ENCODE results near the gene GALNT2.

GALNT2 gene

DNA sequence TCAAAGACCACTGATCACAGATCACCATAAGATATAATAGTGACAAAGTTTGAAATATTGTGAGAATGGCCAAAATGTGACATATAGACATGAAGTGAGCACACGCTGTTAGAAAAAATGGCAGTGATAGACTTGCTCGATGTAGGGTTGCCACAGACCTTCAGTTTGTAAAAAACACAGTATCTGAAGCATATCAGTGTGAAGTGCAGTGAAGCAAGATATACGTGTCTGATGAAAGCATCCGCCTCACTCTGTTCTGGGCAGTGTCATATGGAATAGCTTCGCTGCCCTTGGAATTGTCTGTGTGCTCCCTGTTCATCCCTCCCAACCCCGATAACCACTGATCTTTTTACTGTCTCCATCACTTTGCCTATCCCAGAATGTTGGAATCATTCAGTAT is 50.7 kb downstream of the GALNT2 start:
- no peak for DNase-seq

GRCh38 chr1:230119340-230119739 is 52.3 kb downstream of the GALNT2 start:
- no peak for DNase-seq

DNA sequence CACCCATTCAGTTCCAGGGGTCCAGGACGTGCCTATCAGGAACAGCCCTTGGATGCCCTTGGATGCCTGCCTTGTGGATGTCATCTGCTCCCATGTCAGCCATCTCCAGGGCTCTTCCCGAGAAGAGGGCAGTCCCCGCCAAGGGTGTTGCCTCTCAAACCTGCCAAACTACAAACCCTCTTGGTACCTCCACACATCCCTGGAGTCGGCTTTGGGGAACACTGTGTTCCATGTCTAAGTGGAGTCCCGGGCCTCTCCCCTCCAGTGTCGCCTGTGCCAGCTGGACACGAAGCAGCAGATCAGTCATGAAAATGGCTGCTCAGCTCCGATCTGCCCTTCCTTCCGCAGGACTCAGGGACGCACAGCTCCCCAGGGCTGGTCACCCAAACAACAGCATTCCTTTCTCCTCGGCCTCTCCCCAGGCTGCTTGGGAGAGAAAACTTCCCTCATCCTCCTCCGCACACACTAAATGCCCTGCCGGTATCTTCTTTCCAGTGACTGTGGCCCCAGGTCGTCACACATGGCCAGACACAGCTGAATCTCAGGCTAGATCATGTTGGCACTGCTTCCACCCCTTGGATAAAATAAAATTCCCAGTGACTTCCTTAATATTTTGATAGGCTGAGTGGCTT is 53.4 kb downstream of the GALNT2 start:
- DNase-seq, result no peak

- no peak for DNase-seq
Measured at GRCh38 chr1:230120921-230121381, 53.9 kb downstream of the GALNT2 start.

GRCh38 chr1:230121950-230122349 is 54.9 kb downstream of the GALNT2 start:
- no peak for DNase-seq

DNA sequence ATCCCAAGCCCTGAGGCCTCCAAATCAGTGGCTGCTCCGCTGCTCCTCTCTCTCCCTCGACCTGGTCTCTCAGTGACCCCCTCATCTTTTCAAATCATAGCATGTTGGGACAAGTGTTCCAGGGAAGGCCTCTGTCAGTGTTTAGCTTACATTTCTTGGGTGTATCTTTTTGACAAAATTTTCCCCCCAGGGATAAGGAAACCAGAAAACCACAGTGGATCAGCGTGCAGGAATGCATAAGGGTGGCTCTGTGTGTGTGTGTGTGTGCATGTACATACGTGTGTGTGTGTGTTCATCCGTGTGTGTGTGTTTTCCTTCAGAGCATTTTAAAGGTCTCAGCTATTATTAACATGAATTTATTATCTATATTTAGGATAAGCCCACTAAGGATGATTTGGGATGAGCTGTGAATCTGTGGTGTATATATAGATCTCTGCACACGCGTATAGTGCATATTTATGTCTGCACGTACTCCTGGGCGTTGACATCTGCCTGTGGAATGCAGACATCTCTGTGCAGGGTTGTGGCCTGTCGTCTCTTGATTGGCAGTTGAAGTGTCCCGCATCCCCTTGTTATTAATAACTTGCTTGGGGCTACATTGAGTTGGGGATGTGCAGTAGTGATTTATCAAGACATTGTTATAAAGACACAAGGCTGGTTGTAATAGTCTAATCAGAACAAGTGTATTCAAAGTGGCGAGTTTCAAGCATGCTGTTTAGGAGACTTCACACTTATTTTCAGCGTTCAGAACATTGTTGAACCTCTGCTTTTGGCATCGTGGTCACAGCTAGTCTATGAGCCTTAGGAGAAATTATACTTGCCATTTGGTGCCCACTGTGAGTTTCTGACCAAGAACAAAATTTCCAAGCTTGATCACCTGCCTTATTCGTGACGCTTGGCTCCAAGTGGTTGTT is 55.6 kb downstream of the GALNT2 start:
- no peak for DNase-seq

GRCh38 chr1:230123280-230124185 is 56.5 kb downstream of the GALNT2 start:
- no peak for DNase-seq

GRCh38 chr1:230124186-230125128 is 57.4 kb downstream of the GALNT2 start:
- DNase-seq, result no peak

GRCh38 chr1:230125141-230125540 is 58.1 kb downstream of the GALNT2 start:
- DNase-seq, result no peak

DNA sequence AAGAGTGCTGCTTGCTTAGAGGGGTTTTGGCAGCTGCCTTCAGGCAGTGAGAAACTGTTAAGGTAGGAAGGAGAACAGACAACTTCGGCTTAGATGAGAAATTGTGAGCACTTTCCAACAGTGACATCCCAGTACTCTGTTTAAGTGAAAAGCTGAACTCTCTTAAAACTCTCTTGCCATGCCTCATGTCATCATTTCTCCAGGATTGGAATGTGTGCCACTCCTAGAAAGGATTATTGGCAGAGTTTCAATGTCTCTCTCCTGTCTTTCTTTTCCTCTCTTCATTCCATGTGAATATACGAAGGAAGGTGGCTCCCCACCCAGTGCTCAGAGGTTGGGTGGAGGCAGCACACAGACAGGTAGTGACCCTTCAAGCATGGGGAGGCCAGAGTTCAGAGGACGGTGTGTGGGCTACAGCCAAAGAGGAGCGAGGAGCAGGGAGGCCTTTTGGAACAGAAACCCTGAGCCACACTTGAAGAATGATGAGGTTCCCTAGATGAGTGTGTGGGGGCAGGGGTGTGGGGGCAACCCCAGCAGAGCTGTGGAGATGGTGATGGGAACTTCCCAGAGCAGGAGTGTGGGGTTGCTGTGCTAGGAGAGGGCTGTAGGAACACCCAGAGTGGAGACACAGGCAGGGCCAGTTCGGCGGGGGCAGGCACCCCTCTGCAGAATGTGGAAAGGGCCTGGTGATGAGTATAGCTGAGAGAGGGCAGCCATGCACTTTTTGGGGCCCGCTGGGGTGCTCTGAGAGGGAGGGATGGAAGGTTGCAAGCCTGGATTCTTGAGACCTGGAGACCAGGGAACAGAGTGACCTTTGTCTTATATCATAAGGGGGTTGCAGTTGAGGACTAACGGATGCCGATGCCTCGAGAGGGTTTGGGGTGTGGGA is 58.8 kb downstream of the GALNT2 start:
- no peak for DNase-seq

GRCh38 chr1:230126529-230127104 is 59.6 kb downstream of the GALNT2 start:
- DNase-seq, result no peak

DNA sequence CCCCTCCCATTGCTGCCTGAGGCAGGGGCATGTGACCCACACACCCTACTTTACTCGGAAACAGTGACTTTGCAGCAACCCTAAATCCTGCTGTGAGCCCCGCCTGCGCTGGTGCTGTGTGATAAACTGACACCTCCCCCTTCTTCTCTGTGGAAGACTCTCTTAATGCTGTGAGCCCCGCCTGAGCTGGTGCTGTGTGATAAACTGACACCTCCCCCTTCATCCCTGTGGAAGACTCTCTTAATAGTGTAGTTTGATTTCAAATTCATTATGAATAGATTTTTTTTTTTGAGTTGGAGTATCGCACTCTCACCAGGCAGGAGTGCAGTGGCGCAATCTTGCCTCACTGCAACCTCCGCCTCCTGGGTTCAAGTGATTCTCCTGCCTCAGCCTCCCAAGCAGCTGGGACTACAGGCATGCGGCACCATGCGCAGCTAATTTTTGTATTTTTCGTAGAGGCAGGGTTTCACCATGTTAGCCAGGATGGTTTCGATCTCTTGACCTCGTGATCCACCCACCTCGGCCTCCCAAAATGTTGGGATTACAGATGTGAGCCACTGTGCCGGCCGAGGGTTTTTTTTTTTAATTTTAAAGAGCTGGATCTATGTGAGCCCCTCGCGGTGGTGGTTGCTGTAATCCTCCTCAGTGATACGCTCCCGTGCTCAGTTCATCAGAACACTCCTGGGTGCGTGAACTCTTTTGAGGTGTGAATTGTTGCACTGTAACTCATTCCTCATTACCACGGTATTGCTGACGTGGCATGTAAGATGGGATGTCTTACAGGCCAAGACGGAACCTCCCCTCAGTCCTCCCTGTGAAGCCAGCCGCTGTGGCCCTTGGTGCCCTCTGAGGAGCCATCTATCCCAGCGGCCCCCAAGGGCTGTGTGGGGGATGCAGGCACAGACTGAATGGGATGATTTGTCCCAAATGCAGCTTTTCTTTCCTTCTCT is 60.3 kb downstream of the GALNT2 start:
- DNase-seq, result no peak

DNA sequence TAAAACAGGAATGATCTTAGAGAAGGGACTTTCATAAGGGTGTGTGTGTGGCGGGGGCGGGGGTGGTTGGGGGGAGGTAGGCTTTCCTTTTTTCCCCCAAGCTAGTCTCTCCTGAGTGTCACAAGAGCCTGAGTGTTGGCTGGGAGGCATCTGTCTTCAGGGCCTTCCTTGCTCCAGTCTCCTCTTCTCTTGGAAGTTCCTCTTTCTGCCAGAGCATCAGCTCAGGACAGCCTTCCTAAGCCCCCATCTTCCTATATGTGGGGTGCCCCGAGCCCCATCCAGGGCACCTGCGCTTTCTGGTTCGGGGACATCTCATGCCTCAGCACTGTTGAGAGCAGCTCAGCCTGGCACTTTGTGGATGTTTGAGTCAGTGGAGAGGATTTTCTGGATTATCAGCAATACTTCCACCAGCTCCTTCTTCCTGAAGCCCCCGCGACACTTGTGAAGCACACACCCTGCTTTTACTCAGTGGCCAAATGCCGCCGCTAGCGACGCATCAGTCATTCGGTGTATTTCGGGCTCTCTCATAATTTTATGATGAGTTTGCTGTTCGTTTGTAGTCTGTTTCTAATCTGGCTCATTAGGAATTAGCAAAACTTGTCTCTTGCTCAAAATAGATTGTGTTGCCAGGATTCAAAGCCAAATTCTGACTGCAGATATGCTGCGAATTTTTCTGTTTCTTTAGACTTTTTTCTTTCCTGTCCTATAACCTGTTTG is 61.7 kb downstream of the GALNT2 start:
- DNase-seq, result no peak

- DNase-seq, result no peak
Measured at GRCh38 chr1:230129341-230129740, 62.3 kb downstream of the GALNT2 start.

DNA sequence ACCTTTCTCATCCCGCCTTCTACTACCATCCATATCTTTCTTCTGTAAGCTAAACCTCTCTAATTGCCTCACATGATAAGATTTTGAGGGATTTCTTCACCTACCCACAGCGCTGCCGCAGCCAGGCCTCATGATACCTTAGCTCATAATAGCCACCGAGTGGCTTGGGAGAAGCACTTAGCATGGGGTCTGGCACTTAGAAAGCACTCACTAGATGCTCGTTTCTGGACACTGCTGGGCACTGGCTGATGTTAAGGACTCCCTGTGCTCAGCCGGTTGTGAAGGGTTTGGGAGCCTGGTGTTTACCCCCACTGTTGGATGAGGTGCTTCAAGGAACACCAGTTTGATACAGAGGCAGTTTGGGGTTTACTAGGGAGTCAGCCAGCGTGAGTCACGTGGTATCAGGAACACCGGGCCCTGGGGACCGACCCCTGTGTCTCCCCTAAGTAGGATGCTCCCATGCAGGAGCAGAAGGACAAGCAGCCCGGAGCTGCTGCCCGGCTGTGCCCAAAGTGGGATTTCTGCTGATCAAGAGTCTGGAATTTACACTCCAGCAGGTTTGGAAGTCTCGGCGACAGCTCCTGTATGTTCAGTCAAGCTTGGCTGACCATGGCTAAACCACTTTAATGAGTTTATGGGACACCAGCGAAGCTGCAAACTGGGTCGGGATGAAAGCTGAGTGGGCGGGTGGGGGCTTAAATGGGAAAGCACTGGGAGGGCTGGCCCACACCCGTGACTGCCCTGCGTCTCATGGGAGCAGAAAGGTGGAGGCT is 63.3 kb downstream of the GALNT2 start:
- DNase-seq, result no peak

- DNase-seq, result no peak
Measured at GRCh38 chr1:230131457-230131856, 64.4 kb downstream of the GALNT2 start.

DNA sequence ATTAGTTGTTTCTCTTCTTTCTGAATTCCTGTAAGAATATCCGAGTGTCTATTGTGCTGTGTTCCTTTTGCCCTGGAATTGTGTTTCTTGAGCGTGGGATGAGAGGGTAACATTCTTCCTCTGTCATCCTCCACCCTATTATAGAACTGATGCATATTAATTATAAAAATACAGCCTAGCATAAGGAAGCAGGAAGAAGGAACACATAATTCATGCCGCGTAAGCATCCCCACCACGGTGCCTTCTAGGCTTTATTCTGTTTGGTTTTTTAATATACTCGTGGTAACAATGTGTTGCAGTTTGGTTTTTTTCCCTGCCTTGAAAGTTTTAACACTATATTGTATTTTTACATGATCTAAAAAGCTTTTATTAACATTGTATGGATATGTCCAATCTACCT is 65.7 kb downstream of the GALNT2 start:
- no peak for DNase-seq

DNA sequence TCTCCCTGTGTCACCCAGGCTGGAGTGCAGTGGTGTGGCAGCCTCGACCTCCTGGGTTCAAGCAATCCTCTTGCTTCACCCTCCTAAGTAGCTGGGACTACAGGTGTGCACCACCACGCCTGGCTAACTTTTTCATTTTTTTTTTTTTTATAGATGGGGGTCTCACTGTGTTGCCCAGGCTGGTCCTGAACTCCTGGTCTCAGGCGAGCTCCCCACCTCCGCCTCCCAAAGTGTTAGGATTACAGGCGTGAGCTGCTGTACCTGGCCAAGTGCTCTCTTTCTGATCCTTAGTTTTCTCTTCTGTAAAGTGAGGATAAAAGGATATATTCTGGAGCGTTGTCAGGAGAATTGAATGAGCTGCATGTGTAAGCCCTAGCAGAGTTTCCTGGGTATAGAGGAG is 68.7 kb downstream of the GALNT2 start:
- DNase-seq, result no peak

Data from activated effector memory CD4-positive, alpha-beta T cell treated with Interleukin-2 at 50 U/mL for 16 hours (primary cell).